Gastrocnemius medialis (tissue), 4 donors: ENCODE results near the gene KCNMB3. TPM values are rescaled to one million over a fixed set of nuclear protein-coding genes. Genes with fewer than 3 reads are reported as not detected.

Source experiments
- ATAC-seq, 2 donors: fragments of 150-250 bp; one replicate each; pipeline ENCODE4 v1.9.1; 2016
- DNase-seq, 2 donors: peaks; one replicate each; pipeline ENCODE4 v3.0.0-alpha.2; 2019
- H3K27ac ChIP-seq, 4 donors: fragments of 200-600 bp; sonication (generic); 1 replicate in 1 of 4; 2 replicates in 3 of 4; pipeline ENCODE4 v1.5.1; 2016 to 2018; ENCODE audit warnings: mild to moderate bottlenecking in 2 of 4, moderate library complexity in 1 of 4
- H3K27me3 ChIP-seq, 3 donors: fragments of 200-600 bp; sonication (generic) in 2 of 3; 1 replicate in 1 of 3; 2 replicates in 2 of 3; pipeline versions ENCODE4 v1.5.1 to v1.6.0; 2016 to 2019; ENCODE audit warnings: mild to moderate bottlenecking in 1 of 3, moderate library complexity in 1 of 3
- H3K36me3 ChIP-seq, 2 donors: fragments of 200-600 bp; sonication (generic) in 1 of 2; one replicate each; pipeline ENCODE4 v1.5.1; 2017 to 2018
- H3K4me1 ChIP-seq, 2 donors: fragments of 200-600 bp; sonication (generic) in 1 of 2; one replicate each; pipeline ENCODE4 v1.5.1; 2016 to 2017; ENCODE audit warnings: mild to moderate bottlenecking in 2 of 2
- H3K4me3 ChIP-seq, 4 donors: fragments of 200-600 bp; sonication (generic) in 3 of 4; 1 replicate in 1 of 4; 2 replicates in 3 of 4; pipeline ENCODE4 v1.5.1; 2016 to 2019; ENCODE audit warnings: mild to moderate bottlenecking in 2 of 4
- H3K9me3 ChIP-seq, 3 donors: fragments of 200-600 bp; sonication (generic) in 2 of 3; 1 replicate in 1 of 3; 2 replicates in 2 of 3; pipeline ENCODE4 v1.5.1; 2016 to 2019
- POLR2A ChIP-seq, 2 donors: fragments of 450-650 bp; IDR thresholded peaks; one replicate each; pipeline ENCODE4 v1.6.1; 2017; ENCODE audit warnings: antibody characterized with exemption in 2 of 2, mild to moderate bottlenecking in 2 of 2, moderate library complexity in 2 of 2
- in situ Hi-C, 4 donors: fragments of 200-750 bp; cut with MboI; loops; one replicate each; pipeline versions ENCODE4 v1.15.0 to v1.8.0; 2017; ENCODE audit warnings: low sequenced_read_pairs in 4 of 4
- intact Hi-C: fragments of 100-400 bp; cut with DNase I; formaldehyde crosslinking; loops from one replicate; pipeline ENCODE4 v1.15.1; 2023; ENCODE audit warnings: low total_unique reads
- total RNA-seq, 4 donors: library from RNA; depleted of rRNA; stranded (reverse); fragments of >200 nt; gene quantifications; one replicate each; pipeline versions ENCODE4 v1.1.0 to v1.2.3, GENCODE V29; 2016
- TF ChIP-seq, protein P1 (sequence below), 5 experiments: fragments of 450-650 bp in 3 of 5; fragments of 200-600 bp in 2 of 5; sonication (generic) in 2 of 5; IDR thresholded peaks in 4 of 5; conservative IDR thresholded peaks in 1 of 5; 1 replicate in 4 of 5; 2 replicates in 1 of 5; pipeline ENCODE4 v1.5.1; 2016 to 2019; ENCODE audit warnings: antibody characterized with exemption in 5 of 5, mild to moderate bottlenecking in 3 of 5, moderate library complexity in 3 of 5

The KCNMB3 gene
- total RNA-seq, 4 donors from 2014 or later, result 0.24 to 2.1 (median 0.44) TPM

DNA sequence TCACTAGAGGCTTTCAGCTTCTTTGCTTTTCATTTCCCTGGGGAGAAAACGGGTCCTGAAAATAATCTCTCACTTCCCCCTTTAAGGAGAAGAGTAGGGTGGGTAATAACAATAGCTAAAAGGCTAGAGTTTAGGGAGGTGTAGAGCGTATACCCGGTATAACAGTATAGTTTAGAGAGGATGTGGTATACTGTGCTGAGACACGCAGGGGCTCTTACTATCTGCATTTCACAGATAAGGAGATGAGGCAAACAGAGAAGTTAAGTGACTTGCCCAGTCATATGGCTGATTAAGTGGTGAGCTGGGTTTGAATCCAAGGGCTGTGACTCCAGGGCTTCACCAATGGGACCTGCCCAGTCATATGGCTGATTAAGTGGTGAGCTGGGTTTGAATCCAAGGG, 15.0 kb upstream of the KCNMB3 start:
- in situ Hi-C loops, result no loop called here
- no peaks in the 10 kb centered on the region for H3K4me1 ChIP-seq
- no peak overlapping the region for H3K4me3 ChIP-seq
- no peaks in the 10 kb centered on the region for H3K27me3 ChIP-seq
- no peaks in the 10 kb centered on the region for H3K9me3 ChIP-seq
- intact Hi-C loops, result no loop called here
- no peak overlapping the region for H3K27ac ChIP-seq
- no peak for DNase-seq
- H3K36me3 ChIP-seq, result no peaks in the 10 kb centered on the region
- TF ChIP-seq POLR2A (IDR thresholded peaks at IDR 0.05), result no peak
- TF ChIP-seq, protein P1, sequence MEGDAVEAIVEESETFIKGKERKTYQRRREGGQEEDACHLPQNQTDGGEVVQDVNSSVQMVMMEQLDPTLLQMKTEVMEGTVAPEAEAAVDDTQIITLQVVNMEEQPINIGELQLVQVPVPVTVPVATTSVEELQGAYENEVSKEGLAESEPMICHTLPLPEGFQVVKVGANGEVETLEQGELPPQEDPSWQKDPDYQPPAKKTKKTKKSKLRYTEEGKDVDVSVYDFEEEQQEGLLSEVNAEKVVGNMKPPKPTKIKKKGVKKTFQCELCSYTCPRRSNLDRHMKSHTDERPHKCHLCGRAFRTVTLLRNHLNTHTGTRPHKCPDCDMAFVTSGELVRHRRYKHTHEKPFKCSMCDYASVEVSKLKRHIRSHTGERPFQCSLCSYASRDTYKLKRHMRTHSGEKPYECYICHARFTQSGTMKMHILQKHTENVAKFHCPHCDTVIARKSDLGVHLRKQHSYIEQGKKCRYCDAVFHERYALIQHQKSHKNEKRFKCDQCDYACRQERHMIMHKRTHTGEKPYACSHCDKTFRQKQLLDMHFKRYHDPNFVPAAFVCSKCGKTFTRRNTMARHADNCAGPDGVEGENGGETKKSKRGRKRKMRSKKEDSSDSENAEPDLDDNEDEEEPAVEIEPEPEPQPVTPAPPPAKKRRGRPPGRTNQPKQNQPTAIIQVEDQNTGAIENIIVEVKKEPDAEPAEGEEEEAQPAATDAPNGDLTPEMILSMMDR (IDR thresholded peaks at IDR 0.05 in 4 of 5, conservative IDR thresholded peaks at IDR 0.05 in 1 of 5), result no peak
- ATAC-seq, result no peak

GRCh38 chr3:179265092-179265491, 14.2 kb upstream of the KCNMB3 start:
- no peak overlapping the region for H3K4me3 ChIP-seq
- ATAC-seq (no peak), DNase-seq (no peak)
- intact Hi-C loops, result no loop called here
- H3K27me3 ChIP-seq, result no peaks in the 10 kb centered on the region
- in situ Hi-C loops, result no loop called here
- no peaks in the 10 kb centered on the region for H3K36me3 ChIP-seq
- no peaks in the 10 kb centered on the region for H3K9me3 ChIP-seq
- H3K27ac ChIP-seq, result no peak overlapping the region
- no peak for TF ChIP-seq POLR2A (IDR thresholded peaks at IDR 0.05)
- TF ChIP-seq, protein P1 (IDR thresholded peaks at IDR 0.05 in 4 of 5, conservative IDR thresholded peaks at IDR 0.05 in 1 of 5), result no peak
- no peaks in the 10 kb centered on the region for H3K4me1 ChIP-seq

DNA sequence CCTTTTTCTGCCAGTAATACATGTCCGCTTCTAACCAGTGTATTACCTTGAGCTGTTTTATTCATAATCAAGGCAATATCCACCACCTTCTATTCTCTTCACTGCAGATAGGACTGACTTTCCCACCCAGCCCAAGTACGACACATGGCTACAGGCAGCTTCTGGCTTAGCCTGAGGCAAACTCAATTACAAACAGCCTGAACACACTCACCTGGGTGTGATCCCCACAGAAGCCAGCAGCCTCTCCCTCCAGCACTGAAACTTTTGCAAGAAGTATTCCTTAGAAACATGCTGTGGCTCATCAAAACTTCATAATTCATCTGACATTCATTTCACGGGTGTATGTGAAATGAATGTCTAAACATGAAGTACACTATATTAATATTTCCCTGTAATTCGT, 13.5 kb upstream of the KCNMB3 start:
- Histone ChIP-seq H3K27ac (no peak overlapping the region), H3K4me1 (no peaks in the 10 kb centered on the region), H3K9me3 (no peaks in the 10 kb centered on the region), H3K36me3 (no peaks in the 10 kb centered on the region), H3K4me3 (no peak overlapping the region), H3K27me3 (no peaks in the 10 kb centered on the region)
- intact Hi-C loops, result loop anchor here (5.0 kb wide), 1 partner anchor 58 kb away; the partner anchor contains the start of gene ZNF639
- in situ Hi-C loops, result no loop called here
- no peak for ATAC-seq
- TF ChIP-seq POLR2A (IDR thresholded peaks at IDR 0.05), result no peak
- TF ChIP-seq, protein P1 (IDR thresholded peaks at IDR 0.05 in 4 of 5, conservative IDR thresholded peaks at IDR 0.05 in 1 of 5), result no peak
- no peak for DNase-seq

DNA sequence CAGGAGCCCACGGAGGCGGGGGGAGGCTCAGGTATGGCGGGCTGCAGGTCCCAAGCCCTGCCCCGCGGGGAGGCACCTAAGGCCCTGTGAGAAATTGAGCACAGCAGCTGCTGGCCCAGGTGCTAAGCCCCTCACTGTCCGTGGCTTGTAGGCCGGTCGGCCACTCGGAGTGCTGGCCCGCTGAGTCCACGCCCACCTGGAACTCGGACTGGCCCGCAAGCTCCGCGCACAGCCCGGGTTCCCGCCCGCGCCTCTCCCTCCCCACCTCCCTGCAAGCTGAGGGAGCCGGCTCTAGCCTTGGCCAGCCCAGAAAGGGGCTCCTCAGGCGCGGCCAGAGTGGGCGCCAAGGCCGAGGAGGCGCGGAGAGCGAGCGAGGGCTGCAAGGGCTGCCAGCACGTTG, 12.2 kb upstream of the KCNMB3 start:
- ATAC-seq (no peak), DNase-seq (no peak)
- intact Hi-C loops, result loop anchor here (5.0 kb wide), 1 partner anchor 59 kb away; the partner anchor contains the start of gene ZNF639

More for the DNA sequence above, 12.2 kb upstream of the KCNMB3 start:
- Histone ChIP-seq H3K36me3 (no peaks in the 10 kb centered on the region), H3K9me3 (no peaks in the 10 kb centered on the region), H3K27me3 (no peaks in the 10 kb centered on the region), H3K27ac (no peak overlapping the region), H3K4me1 (no peaks in the 10 kb centered on the region), H3K4me3 (no peak overlapping the region)
- in situ Hi-C loops, result no loop called here
- TF ChIP-seq POLR2A (IDR thresholded peaks at IDR 0.05), result no peak
- TF ChIP-seq, protein P1 (IDR thresholded peaks at IDR 0.05 in 4 of 5, conservative IDR thresholded peaks at IDR 0.05 in 1 of 5), result no peak
